ENCODE results near the gene GPD1L.

Gene GPD1L

DNA sequence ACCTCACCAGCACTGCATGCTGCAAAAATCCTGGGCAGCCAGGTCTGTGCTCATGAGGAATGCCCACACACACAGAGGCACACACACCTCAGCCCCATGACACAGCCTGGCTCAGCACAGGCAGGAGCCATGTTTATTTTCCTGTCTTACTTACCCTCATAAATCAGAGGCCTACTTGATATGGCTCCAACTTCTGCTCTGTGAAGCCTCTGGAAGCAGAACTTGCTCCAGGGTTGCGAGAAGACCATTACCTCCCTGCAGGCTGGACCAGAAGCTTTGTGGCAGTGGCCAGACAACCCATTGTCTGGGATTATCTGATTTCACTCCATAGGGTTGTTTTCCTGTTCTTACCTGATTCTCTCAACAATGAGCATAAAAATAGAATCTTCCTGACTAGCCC lies 88.2 kb downstream of the GPD1L start:
- no peak for DNase-seq (ENCODE audit: low read depth)
- no peak overlapping the region for H3K4me3 ChIP-seq (ENCODE audit: control insufficient read depth, low read depth, low read length)
- TF ChIP-seq, protein P1, sequence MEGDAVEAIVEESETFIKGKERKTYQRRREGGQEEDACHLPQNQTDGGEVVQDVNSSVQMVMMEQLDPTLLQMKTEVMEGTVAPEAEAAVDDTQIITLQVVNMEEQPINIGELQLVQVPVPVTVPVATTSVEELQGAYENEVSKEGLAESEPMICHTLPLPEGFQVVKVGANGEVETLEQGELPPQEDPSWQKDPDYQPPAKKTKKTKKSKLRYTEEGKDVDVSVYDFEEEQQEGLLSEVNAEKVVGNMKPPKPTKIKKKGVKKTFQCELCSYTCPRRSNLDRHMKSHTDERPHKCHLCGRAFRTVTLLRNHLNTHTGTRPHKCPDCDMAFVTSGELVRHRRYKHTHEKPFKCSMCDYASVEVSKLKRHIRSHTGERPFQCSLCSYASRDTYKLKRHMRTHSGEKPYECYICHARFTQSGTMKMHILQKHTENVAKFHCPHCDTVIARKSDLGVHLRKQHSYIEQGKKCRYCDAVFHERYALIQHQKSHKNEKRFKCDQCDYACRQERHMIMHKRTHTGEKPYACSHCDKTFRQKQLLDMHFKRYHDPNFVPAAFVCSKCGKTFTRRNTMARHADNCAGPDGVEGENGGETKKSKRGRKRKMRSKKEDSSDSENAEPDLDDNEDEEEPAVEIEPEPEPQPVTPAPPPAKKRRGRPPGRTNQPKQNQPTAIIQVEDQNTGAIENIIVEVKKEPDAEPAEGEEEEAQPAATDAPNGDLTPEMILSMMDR (IDR thresholded peaks at IDR 0.05; ENCODE audit: control insufficient read depth, insufficient read depth, low read depth, low read length, missing control alignments), result no peak

GRCh38 chr3:32195995-32196540 lies 89.6 kb downstream of the GPD1L start:
- TF ChIP-seq, protein P1 (IDR thresholded peaks at IDR 0.05; ENCODE audit: control insufficient read depth, insufficient read depth, low read depth, low read length, missing control alignments), result no peak
- no peak overlapping the region for H3K4me3 ChIP-seq (ENCODE audit: control insufficient read depth, low read depth, low read length)
- no peak for DNase-seq (ENCODE audit: low read depth)

DNA sequence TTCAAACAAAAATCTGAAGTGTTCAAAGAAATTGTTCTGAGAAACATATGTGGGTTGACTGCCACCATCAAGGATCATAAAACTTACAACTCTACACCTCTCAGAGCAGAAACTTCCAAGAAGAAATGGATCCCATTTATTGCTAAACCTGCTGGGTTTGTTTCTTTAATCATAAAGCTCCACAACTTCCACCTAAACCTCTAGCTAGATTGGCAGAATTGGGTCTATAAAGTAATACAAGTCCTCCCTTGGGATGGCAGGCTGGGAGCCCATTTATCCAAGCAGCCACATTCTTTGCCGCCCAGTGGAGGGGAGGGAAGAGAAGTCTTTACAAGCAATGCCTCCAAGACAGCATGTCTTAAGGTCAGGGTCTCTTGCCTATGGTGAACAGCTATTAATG lies 91.6 kb downstream of the GPD1L start:
- H3K4me3 ChIP-seq (ENCODE audit: control insufficient read depth, low read depth, low read length), result no peak overlapping the region
- TF ChIP-seq, protein P1 (IDR thresholded peaks at IDR 0.05; ENCODE audit: control insufficient read depth, insufficient read depth, low read depth, low read length, missing control alignments), result no peak
- no peak for DNase-seq (ENCODE audit: low read depth)

GRCh38 chr3:32198714-32199113 lies 92.3 kb downstream of the GPD1L start:
- DNase-seq (ENCODE audit: low read depth), result no peak
- H3K4me3 ChIP-seq (ENCODE audit: control insufficient read depth, low read depth, low read length), result no peak overlapping the region
- TF ChIP-seq, protein P1 (IDR thresholded peaks at IDR 0.05; ENCODE audit: control insufficient read depth, insufficient read depth, low read depth, low read length, missing control alignments), result no peak

DNA sequence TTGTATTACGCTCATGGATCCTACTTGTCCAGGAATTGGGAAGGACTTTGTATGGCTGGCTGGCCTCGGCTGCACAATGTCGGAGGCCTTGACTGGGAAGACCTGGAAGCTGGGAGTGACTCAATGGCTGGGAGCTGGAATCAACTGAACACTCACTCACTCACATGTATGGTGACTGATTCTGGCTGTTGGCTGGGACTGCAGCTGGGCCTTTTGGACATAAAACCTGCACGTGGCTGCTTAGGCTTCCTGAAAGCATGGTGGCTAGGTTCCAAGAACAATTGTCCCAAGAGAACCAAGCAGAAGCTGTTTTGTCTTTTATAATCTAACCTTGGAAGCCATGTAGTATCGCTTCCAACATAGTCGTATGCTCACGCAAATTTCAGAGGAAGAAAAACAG lies 94.1 kb downstream of the GPD1L start:
- no peak overlapping the region for H3K4me3 ChIP-seq (ENCODE audit: control insufficient read depth, low read depth, low read length)
- DNase-seq (ENCODE audit: low read depth), result no peak
- TF ChIP-seq, protein P1 (IDR thresholded peaks at IDR 0.05; ENCODE audit: control insufficient read depth, insufficient read depth, low read depth, low read length, missing control alignments), result no peak

- TF ChIP-seq, protein P1 (IDR thresholded peaks at IDR 0.05; ENCODE audit: control insufficient read depth, insufficient read depth, low read depth, low read length, missing control alignments), result no peak
- no peak overlapping the region for H3K4me3 ChIP-seq (ENCODE audit: control insufficient read depth, low read depth, low read length)
- DNase-seq (ENCODE audit: low read depth), result no peak
Observed at GRCh38 chr3:32200992-32201758, 94.8 kb downstream of the GPD1L start.

Data from AG09309 (cell line).